Nephron progenitor cell (in vitro differentiated cells): ENCODE measurements around the gene UNC80.

Experiments used
- DNase-seq: peaks from one replicate; pipeline ENCODE4 v3.0.0; 2021
- H3K27ac Mint-ChIP-seq: 2 replicates; pipeline ENCODE4 v1.8.0; 2021; ENCODE audit warnings: mild to moderate bottlenecking, moderate library complexity, mixed read lengths
- H3K27me3 Mint-ChIP-seq: 2 replicates; pipeline ENCODE4 v1.8.0; 2021; ENCODE audit warnings: mild to moderate bottlenecking, low read depth, mixed read lengths; ENCODE audit not compliant: poor library complexity
- H3K36me3 Mint-ChIP-seq: 2 replicates; pipeline ENCODE4 v1.8.0; 2021; ENCODE audit warnings: low read depth, mixed read lengths
- H3K4me1 Mint-ChIP-seq: 2 replicates; pipeline ENCODE4 v1.8.0; 2021; ENCODE audit warnings: mixed read lengths
- H3K4me3 Mint-ChIP-seq: 2 replicates; pipeline ENCODE4 v1.8.0; 2021; ENCODE audit warnings: mild to moderate bottlenecking, moderate library complexity, mixed read lengths
- H3K9me3 Mint-ChIP-seq: 2 replicates; pipeline ENCODE4 v1.8.0; 2021; ENCODE audit warnings: mild to moderate bottlenecking, moderate library complexity, mixed read lengths
- CTCF ChIP-seq: fragments of 200-600 bp; sonication (generic); IDR thresholded peaks from 2 replicates; pipeline ENCODE4 v1.5.0; 2021; ENCODE audit warnings: antibody characterized with exemption

UNC80 gene

GRCh38 chr2:209960045-209960444 is 188.4 kb downstream of the UNC80 start:
- Mint-ChIP-seq H3K4me1 (peaks cover 26% of the 10 kb centered on the region), H3K27me3 (peaks cover 3% of the 10 kb centered on the region), H3K36me3 (no peaks in the 10 kb centered on the region), H3K27ac (no peak overlapping the region), H3K9me3 (no peaks in the 10 kb centered on the region), H3K4me3 (no peak overlapping the region)
- TF ChIP-seq CTCF, result no peak
- DNase-seq, result no peak

- H3K36me3 Mint-ChIP-seq, result no peaks in the 10 kb centered on the region
- no peaks in the 10 kb centered on the region for H3K9me3 Mint-ChIP-seq
- peak; percentile 72 for TF ChIP-seq CTCF
- peak overlapping the region; percentile 3 for H3K4me3 Mint-ChIP-seq
- peaks cover 3% of the 10 kb centered on the region for H3K27me3 Mint-ChIP-seq
- H3K4me1 Mint-ChIP-seq, result peaks cover 26% of the 10 kb centered on the region
- peak; percentile 63 for DNase-seq
- peak overlapping the region; percentile 85 for H3K27ac Mint-ChIP-seq
These were observed 189.3 kb downstream of the UNC80 start for GRCh38 chr2:209960676-209961630.

- no peak for TF ChIP-seq CTCF
- no peaks in the 10 kb centered on the region for H3K36me3 Mint-ChIP-seq
- H3K27me3 Mint-ChIP-seq, result peaks cover 5% of the 10 kb centered on the region
- no peak for DNase-seq
- H3K4me3 Mint-ChIP-seq, result no peak overlapping the region
- no peak overlapping the region for H3K27ac Mint-ChIP-seq
- H3K4me1 Mint-ChIP-seq, result peaks cover 6% of the 10 kb centered on the region
- H3K9me3 Mint-ChIP-seq, result no peaks in the 10 kb centered on the region
These were observed 194.1 kb downstream of the UNC80 start for GRCh38 chr2:209965723-209966122.

- DNase-seq, result no peak
- H3K9me3 Mint-ChIP-seq, result no peaks in the 10 kb centered on the region
- TF ChIP-seq CTCF, result no peak
- H3K27me3 Mint-ChIP-seq, result peaks cover 7% of the 10 kb centered on the region
- no peak overlapping the region for H3K4me3 Mint-ChIP-seq
- H3K27ac Mint-ChIP-seq, result no peak overlapping the region
- H3K4me1 Mint-ChIP-seq, result no peaks in the 10 kb centered on the region
- H3K36me3 Mint-ChIP-seq, result no peaks in the 10 kb centered on the region
These were observed 198.1 kb downstream of the UNC80 start for GRCh38 chr2:209969692-209970091.

- DNase-seq, result no peak
- no peaks in the 10 kb centered on the region for H3K9me3 Mint-ChIP-seq
- no peaks in the 10 kb centered on the region for H3K36me3 Mint-ChIP-seq
- H3K4me1 Mint-ChIP-seq, result no peaks in the 10 kb centered on the region
- no peak overlapping the region for H3K27ac Mint-ChIP-seq
- TF ChIP-seq CTCF, result no peak
- H3K27me3 Mint-ChIP-seq, result peaks cover 4% of the 10 kb centered on the region
- no peak overlapping the region for H3K4me3 Mint-ChIP-seq
These were observed 198.6 kb downstream of the UNC80 start for GRCh38 chr2:209970271-209970670.

- H3K4me1 Mint-ChIP-seq, result no peaks in the 10 kb centered on the region
- H3K9me3 Mint-ChIP-seq, result no peaks in the 10 kb centered on the region
- no peak for TF ChIP-seq CTCF
- H3K27ac Mint-ChIP-seq, result no peak overlapping the region
- no peak overlapping the region for H3K4me3 Mint-ChIP-seq
- H3K36me3 Mint-ChIP-seq, result no peaks in the 10 kb centered on the region
- peaks cover 5% of the 10 kb centered on the region for H3K27me3 Mint-ChIP-seq
- no peak for DNase-seq
These were observed 199.1 kb downstream of the UNC80 start for GRCh38 chr2:209970711-209971110.
